B cell (primary cell): ENCODE measurements around the gene MTF1.

Experiments used
- CTCF ChIP-seq: fragments of 200-600 bp; IDR thresholded peaks from one replicate; pipeline ENCODE4 v1.8.0; 2022; ENCODE audit warnings: antibody characterized with exemption, mild to moderate bottlenecking
- EZH2 ChIP-seq: IDR thresholded peaks from 2 replicates; pipeline ENCODE4 v1.6.1; 2012; ENCODE audit warnings: borderline replicate concordance, low read depth, mild to moderate bottlenecking, moderate library complexity, low read length; ENCODE audit not compliant: insufficient read depth, poor library complexity, severe bottlenecking

- no peak for TF ChIP-seq CTCF
- no peak for TF ChIP-seq EZH2
These were observed 28.8 kb upstream of the MTF1 start for GRCh38 chr1:37888022-37888700.
